Umbilical cord (tissue), 2 donors: Measurements from ENCODE around the gene STXBP4. TPM values are rescaled to one million over a fixed set of nuclear protein-coding genes. Genes with fewer than 3 reads are reported as not detected.
A peak's percentile ranks its signal among the peaks of the same experiment; 100 is the strongest.
"Not testable (repeated sequence)": the region's sequence is repeated elsewhere in the genome, so short reads cannot be mapped to it uniquely, and the experiment has no call there.

ENCODE experiments used
- DNase-seq: peaks from one replicate; pipeline ENCODE4 v3.0.0-alpha.2; 2015; ENCODE audit warnings: low spot score
- total RNA-seq: library from RNA; depleted of rRNA; stranded (reverse); fragments of >200 nt; gene quantifications from one replicate; pipeline ENCODE4 v1.2.3, GENCODE V29; 2014; ENCODE audit warnings: low replicate concordance; ENCODE audit not compliant: insufficient read depth

The STXBP4 gene
- total RNA-seq, 1 donor from 2014 or later: 23.6 TPM

DNA sequence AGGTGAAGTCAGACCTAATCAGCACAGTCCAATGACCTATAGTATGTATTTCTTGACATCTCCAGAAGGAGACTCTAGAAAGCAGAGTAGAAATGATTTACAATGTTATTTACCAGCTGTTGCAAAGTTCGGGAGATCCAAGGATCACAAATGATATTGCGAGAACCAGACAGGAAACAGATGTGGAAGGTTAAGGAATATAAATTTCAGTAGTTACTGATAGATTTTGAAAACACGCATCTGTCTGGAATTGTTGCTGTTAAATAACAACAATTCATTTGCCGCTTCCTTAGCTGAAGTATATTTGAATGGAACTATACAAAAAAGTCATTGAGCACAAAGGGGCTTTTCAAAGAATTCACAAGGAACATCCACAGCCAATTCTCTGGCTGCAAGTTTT lies 72.0 kb downstream of the STXBP4 start:
- no peak for DNase-seq

DNA sequence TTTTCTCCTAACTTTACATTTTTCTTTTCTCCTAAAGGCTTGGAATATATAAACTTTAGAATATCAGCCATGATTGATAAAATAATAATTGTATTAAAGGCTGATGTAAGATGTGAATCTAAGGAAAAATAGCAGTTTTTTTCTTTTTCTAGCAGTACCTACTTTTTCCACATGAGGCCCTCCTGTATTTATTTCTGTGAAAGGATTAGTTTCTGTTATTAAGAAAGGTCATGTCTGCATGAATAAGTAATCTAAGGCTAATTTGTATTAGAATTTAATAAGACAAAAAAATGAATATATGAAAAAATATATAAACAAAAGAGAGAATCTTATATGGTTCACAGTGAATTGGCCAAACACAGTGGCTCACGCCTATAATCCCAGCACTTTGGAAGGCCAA lies 85.3 kb downstream of the STXBP4 start:
- DNase-seq: no peak

DNA sequence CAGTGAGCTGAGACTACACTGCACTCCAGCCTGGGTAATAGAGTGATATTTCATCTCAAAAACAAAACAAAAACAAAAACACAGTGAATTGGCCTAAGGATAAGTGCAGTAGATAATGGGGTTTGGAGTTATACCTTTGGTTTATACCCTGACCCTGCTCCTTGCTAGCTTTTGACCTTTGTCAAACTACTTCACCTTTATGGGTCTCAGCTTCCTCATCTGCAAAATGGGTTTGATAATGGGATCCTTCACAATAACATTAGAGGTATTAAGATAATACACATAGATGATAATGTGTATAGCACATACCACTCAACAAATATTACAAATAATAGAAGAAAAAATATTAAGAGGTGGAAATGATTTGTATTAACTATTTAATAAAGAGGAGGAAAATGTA lies 85.9 kb downstream of the STXBP4 start:
- DNase-seq: no peak

DNA sequence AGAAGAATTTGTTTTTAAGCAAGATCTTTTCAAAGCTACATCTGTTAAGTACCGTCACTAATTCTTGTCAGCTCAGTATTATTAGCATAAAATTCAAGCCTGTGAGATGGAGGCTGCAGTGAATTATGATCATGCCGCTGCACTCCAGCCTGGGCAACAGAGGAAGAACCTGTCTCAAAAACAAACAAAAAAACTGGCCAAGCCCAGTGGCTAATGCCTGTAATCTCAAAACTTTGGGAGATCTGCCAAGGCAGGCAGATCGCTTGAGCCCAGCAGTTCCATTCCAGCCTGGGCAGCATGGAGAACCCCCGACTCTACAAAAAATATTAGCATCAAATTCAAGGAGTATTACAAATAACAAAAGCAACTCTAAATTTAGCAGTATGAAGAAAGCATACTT lies 88.0 kb downstream of the STXBP4 start:
- DNase-seq: no peak

DNA sequence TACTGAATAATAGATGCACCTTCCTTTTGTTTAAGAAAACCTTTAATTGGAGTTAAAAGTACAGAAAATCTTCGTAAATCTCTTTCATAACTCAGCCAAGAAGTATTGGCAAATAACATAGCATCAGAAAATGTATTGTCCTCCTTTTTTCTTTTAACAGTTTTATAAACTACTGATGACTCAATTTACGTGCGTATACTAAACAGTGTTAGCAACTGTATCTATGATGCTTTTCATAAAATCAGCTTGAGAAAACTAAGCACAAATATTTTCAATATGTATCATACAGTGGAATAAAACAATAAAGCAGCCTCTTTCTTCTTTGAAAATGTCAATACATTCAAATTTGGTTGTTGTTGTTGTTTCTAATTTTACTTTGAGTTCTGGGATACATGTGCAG lies 88.6 kb downstream of the STXBP4 start:
- no peak for DNase-seq

DNA sequence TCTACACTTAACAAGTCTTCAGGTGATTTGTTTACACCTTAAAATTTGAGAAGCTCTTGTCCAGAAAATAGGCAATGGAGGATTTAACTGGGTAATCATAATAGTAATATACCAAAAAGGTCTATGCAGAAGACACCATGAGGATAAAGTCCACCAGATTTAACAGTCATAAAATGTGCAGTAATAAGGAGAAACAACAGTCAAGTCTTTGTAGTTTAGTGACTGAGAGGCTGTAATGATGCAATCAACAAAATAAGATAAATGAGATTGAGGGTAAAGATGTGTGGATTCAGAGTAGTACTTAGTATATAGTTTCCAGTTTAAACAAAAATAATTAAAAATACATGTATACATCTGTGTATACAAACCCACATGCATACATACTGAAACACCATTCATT lies 91.2 kb downstream of the STXBP4 start:
- DNase-seq: no peak

DNA sequence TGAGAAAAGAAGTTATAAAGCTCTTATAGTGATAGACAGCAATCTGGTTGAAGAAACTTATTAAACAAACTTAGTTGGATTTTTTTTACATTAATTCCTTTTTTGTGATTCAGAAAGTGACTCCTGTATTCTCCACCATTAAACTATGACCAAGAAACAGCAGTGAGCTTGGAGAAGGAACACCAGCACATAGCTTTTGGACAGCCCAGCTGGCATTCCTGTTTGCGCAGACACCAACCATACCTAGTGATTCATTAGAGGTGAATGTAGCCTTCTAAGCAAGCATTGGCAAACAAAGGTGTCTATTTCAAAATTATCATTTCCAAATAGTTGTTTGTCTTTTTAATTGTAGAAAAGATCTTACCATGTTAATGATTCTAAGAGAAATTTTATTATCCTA lies 94.4 kb downstream of the STXBP4 start:
- DNase-seq: no peak

DNA sequence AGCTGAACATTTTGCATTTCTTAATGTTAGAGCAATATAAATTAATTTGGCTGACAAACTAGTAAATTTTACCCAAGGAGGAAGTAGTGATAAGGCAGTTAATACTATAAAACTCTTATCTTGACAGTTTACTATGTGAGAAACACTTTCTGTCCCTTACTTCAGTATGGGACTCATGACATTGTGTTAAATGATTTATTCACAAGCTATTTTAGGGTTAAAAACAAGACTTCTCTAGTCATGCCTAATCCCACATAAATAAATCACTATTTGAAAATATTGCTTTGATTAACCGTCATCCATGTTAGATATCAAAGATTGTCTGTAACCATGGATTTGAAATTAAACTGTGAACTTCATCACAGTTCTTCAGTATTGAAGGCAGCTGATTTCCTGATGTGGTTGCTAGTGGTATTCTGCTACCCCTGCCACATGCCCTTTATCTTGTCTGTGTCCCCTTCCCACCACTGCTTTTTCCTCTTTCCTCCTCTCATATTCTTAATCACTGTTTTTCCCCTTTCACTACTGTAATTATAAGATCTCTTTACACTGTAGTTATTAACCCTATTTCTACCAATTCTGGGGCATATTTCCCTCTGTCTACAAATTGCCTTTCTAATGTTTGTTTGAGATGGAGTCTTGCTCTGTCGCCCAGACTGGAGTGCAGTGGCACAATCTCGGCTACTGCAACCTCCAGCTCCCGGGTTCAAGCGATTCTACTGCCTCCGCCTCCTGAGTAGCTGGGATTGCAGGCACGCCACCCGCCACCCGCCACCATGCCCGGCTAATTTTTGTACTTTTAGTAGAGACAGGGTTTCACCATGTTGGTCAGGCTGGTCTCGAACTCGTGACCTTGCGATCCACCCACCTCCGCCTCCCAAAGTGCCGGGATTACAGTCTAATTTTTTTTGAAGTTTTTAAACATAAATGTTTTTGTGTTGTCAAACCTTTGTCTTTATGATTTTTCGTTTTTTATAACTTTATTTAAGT lies 95.6 kb downstream of the STXBP4 start:
- DNase-seq: no peak

DNA sequence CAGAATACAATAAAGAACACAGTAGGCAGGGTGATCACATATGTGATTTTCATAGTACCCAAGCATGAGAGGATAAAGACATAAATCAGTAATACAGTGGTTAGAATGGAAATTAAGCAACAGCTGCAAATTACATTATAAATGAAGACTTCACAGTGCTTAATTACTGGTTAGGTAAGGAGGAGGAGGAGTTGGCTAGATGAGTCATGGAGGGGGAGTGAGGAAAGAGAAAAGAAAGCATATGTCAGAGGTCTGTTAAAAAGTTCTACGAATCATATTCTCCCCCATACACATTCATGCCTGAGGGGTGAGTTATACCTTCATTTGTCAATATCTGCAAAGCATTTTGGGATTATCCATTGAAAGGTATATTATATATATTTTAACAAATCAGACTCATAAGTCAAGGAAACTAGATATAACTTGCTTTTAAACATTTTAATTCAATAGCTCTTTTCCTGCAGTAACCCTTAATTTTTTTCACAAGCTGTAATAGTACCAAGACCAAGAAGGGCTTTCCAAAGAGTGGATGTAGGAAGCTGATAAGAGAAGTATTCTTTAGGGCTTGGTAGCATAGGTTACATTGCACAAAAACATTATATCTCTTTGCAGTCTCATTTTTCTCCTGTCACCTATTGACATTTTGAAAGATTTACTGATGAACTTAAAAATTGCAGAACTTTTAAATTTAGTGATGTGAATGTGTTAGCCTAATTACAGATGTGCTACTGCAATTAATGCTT lies 99.3 kb downstream of the STXBP4 start:
- DNase-seq: no peak

DNA sequence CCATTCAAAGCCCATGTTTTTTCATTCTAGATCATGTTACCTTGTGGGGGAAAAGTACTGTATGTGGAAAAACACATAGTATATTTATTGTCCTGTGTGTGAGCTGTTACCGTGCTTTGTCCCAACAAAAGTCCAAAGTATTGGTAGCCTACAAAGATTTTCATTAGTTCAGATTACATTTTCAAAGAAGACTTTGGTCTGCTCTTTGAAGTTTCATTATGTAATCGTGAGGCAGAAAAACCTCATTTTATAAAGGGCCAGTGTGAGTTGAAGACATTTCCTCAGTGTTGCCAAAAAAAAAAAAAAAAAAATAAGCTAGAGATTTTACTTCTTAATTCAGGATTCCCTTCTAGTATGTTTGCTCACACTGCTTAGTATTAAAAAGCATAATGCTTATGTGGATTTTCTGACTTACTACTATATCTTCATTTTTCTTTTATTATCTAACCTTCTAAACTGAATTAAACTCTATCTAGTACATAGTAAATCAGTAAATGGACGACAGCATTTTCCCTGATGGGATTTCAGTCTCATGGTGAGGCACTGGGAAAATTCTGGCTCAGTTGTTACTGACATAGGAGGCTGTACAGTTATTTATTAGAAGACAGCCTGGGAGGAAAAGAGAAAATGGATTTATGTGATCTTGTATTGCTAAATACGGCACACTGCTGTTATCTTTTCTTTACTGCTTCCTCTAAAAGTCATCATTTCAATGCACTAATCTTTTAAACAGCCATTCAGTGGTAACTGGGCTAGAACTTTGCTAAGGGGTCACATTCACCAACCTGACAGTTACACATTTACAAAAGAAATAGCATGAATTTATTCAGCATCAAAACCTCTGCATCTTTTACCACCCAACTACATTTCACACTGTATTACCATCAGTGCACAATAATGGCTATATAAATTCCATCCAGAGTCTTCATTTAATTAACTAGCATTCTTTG lies 100.6 kb downstream of the STXBP4 start:
- peak; percentile 29 for DNase-seq

DNA sequence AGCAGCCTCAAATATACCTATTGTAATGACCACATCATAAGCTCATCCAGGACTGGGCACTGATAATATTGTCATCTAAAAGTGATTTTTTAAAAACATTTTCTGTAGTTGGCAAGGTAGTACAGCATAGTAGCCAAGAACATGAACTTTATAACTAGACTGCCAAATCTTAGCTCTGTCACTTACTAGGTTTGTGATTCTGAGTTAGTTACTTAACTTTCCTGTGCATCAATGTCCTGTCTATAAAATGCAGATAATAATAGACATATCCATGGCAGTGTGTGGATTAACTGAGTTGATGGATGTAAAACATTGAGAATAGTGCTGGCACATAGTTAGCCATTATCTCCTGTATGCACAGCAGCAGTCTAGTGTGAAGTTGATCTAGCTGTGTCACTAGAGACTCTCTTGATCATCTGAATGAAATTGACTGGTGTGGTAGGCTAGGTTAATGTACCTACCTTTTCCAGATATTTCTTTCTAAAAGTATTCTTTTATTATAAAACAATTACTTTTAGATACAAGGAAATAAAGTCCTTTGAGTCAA lies 101.5 kb downstream of the STXBP4 start:
- DNase-seq: no peak

DNA sequence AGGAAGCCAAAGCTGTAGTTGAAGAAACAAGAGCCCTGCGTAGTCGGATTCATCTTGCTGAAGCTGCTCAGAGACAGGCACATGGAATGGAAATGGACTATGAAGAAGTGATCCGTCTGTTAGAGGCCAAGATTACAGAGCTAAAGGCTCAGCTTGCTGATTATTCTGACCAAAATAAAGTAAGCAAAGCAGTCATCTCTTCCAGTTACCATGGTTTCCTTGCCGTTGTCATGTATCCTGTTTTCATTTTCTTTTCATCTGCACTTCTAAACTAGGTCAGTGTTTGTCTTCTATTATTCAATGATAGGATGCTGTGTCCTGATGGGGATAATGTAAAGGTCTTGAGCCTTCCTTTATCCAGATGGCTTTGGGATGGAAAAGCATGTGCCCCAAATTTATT lies 104.3 kb downstream of the STXBP4 start:
- DNase-seq: no peak

DNA sequence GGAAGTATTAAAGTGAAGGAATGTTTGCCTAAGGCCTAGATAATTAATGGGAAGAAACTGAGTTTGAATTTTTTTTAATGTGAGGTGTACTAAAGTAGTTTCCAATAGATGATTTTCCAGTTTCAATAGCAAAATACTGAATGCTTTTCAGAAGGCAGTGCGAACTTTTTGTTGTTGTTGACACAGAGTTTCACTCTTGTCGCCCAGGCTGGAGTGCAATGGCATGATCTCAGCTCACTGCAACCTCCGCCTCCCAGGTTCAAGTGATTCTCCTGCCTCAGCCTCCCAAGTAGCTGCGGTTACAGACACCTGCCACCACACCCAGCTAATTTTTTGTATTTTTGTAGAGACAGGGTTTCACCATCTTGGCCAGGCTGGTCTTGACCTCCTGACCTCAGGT lies 104.9 kb downstream of the STXBP4 start:
- not testable (repeated sequence) for DNase-seq

DNA sequence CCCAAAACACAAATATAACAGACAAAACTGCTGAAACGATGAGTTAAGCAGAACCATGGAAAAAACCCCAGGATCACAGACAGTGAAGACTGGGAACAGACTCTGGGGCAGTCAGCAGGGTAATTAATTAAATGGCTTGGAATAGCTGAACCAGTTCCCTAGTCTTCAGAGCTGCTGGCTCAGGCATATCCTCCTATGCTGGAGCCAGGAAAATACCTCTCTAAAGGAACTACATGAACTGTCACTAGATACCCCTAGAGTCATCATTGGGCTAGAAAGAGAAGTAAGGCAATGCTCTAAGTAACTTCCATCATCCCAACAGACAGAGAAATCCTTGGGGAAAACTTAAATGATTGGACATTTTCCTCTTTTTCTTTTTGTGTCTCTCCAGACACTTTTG lies 113.0 kb downstream of the STXBP4 start:
- no peak for DNase-seq

DNA sequence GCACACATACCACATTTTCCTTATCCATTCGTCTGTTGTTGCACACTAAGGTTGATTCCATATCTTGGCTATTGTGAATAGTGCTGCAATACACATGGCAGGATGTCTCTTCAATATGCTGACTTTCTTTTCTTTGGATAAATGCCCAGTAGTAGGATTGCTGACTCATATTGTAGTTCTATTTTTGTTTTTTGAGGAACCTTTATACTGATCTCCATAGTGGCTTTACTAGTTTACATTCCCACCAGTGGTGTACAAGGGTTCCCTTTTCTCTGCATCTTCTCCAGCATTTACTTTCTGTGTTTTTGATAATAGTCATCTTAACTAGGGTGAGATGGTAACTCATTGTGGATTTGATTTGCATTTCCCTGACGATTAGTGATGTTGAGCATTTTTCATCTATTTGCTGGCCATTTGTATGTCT lies 118.1 kb downstream of the STXBP4 start:
- peak; percentile 14 for DNase-seq

DNA sequence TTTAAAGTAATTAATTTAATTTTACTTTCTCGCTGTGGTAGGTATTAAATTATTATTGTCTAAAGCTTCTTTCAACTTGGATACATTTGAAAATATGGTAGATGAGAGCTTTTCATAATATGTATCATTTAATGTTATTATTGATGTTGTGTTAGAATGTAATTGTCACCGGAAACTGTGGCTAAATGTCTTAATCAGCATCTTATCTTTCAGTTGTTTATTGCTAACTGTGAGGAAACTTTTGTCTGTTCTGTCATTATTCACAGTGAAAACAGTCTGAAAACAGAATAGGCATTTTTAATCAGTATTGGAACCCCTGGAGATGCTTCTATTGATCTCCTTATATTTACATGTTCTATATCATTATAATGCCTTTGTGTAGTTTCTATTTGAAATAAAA lies 120.7 kb downstream of the STXBP4 start:
- DNase-seq: no peak

DNA sequence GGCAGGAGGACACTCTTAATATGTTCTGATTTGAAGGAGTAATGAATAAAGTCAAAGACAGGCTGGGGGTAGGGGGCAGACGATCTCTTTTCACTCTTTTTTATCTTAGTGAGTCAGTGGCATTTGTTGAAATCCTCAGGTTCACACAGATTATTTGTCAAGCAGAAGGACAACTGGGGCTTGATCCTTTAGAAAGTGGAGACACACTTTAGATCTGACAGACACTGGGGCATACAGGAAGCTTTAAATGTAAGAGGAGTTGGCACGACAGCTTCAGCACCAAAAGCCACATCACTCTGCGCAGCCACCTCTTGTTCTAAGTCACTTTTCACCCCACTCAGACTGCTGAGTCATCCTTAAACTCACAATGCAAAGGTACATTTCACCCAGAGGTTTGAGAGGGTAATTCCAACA lies 121.5 kb downstream of the STXBP4 start:
- no peak for DNase-seq

DNA sequence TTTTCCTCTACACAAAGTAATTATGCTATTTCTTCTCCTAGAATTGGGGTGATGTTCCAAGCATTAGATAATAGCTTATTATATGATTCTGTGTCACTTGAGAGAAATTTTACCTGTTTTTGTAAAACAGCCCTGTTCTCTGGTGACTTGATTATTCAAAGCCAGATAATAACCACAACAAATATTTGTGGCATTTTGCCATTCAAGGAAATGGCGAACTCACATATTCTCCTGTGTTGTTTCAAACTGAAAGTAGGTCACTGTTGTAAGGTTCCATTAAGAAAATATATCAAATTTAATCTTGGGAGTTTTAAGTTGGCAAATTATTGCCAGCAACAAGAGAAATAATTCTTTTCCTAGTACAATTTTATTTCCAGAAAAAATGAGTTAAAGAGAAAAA lies 124.8 kb downstream of the STXBP4 start:
- no peak for DNase-seq

DNA sequence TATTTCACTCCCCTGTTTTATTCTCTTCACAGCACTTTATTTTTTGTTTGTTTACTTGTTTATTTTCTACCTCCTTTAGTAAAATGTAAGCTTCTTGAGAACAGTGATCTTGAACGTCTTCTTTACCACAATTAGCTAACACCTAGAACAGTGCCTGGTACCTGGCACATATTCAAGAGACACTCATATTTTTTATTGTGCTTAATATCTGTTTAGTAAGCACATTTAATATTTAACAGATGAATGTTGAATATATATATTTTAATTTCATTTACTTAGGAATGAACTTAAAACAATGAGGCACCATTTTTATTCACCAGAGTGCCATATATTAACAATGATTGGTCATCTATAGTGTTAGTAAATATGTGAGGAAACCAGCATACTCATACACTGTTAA lies 130.2 kb downstream of the STXBP4 start:
- DNase-seq: no peak

DNA sequence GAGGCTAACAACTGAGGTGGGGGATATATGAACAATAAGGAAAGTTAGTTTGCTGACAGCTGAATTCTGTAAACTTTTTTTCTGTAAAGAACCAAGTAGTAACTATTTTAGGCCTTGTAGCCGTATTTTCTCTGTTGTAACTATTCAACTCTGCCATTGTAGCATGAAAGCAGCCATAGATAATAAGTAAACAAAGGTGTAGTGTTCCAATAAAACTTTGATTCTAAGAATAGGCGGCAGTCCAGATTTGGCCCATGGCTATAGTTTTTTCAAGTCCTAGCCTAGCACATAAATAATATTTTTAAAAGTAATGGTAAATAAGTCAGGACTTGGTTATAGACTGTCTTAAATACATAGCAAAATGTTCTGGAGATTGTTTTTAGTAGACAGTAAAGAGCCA lies 142.0 kb downstream of the STXBP4 start:
- no peak for DNase-seq

DNA sequence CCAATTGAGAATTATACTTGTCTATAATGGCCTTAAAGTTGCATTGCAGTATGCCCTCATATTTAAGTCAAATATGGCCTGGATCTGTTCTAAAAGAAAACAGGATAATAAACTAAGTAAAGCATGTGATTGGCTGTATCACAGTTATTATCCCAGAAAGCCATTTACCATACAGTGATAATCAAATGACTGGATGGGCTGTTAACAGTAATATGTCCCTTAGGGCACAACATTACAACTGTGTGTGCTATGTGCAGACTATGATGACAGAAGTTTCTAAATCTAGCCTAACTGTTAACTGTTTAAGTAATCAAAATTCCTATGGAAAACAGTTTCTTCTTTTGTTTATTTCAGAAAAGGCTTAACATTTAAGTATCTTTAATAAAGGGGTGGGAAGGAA lies 145.7 kb downstream of the STXBP4 start:
- DNase-seq: no peak
